Kidney epithelial cell (primary cell): ENCODE measurements around the gene OTUD7B. TPM values are rescaled to one million over a fixed set of nuclear protein-coding genes. Genes with fewer than 3 reads are reported as not detected.
A peak's percentile ranks its signal among the peaks of the same experiment; 100 is the strongest.

Source experiments
- DNase-seq: peaks from one replicate; pipeline ENCODE4 v3.0.0-alpha.2; 2010; ENCODE audit warnings: low read depth
- H3K27me3 ChIP-seq: 2 replicates; pipeline ENCODE4 v1.6.0; 2011; ENCODE audit warnings: low read length; ENCODE audit not compliant: control insufficient read depth, insufficient read depth
- H3K36me3 ChIP-seq: 2 replicates; pipeline ENCODE4 v1.5.1; 2011; ENCODE audit warnings: low read length; ENCODE audit not compliant: control insufficient read depth, insufficient read depth
- H3K4me3 ChIP-seq: 2 replicates; pipeline ENCODE4 v1.5.1; 2011; ENCODE audit warnings: low read depth, mild to moderate bottlenecking, control low read depth, low read length
- total RNA-seq: library from RNA; depleted of rRNA; stranded (reverse); fragments of >200 nt; gene quantifications from 2 replicates; pipeline ENCODE4 v1.2.3, GENCODE V29; 2015
- TF ChIP-seq, protein P1 (sequence below): IDR thresholded peaks from 2 replicates; pipeline ENCODE4 v1.5.1; 2011; ENCODE audit warnings: mild to moderate bottlenecking, moderate library complexity, low read length, control low read depth, inconsistent platforms; ENCODE audit not compliant: insufficient read depth, poor library complexity, severe bottlenecking

Gene OTUD7B
- total RNA-seq, 1 donor from 2014 or later, result 14.7 TPM

DNA sequence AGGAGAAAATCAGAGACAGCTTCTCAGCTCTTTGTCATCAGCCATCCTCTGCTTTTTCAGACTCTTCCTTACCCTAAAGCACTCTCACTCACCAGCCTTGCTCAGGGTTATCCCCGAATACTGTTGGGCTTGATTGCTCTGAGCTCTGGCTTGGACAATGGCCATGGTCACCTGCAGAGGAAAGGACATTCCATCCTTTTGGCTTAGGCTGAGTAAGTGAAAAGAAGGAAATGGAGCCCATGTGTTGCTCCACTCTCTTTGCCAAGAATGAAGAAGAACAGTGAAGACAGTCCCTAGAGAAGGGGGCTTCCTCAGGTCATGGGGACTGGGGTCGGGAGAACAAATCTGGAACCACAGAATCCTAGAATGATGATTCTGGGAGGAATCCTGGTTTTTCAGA lies 76.2 kb downstream of the OTUD7B start:
- Histone ChIP-seq H3K36me3 (peaks cover 1% of the 10 kb centered on the region), H3K27me3 (no peaks in the 10 kb centered on the region), H3K4me3 (no peak overlapping the region)
- DNase-seq, result no peak
- TF ChIP-seq, protein P1, sequence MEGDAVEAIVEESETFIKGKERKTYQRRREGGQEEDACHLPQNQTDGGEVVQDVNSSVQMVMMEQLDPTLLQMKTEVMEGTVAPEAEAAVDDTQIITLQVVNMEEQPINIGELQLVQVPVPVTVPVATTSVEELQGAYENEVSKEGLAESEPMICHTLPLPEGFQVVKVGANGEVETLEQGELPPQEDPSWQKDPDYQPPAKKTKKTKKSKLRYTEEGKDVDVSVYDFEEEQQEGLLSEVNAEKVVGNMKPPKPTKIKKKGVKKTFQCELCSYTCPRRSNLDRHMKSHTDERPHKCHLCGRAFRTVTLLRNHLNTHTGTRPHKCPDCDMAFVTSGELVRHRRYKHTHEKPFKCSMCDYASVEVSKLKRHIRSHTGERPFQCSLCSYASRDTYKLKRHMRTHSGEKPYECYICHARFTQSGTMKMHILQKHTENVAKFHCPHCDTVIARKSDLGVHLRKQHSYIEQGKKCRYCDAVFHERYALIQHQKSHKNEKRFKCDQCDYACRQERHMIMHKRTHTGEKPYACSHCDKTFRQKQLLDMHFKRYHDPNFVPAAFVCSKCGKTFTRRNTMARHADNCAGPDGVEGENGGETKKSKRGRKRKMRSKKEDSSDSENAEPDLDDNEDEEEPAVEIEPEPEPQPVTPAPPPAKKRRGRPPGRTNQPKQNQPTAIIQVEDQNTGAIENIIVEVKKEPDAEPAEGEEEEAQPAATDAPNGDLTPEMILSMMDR, result no peak

DNA sequence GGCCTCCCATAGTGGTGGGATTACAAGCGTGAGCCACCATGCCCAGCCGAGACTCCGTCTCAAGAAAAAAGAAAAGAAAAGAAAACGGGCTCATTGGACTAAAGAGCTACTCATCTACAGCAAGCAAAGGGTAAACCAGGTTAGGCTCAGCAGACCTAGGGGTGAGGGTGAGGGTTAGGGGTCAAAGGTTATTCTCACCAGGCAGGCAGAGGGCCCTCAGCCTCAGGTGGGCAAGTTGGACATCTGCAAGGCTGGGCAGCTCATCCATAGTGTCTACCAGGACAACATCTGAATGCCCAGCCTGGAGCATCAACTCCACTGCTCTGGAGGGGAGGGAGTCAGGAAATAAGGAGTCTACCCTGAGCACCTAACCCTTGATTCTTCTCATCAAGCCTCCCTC lies 77.3 kb downstream of the OTUD7B start:
- H3K4me3 ChIP-seq, result no peak overlapping the region
- TF ChIP-seq, protein P1, result no peak
- DNase-seq, result no peak
- peaks cover 1% of the 10 kb centered on the region for H3K36me3 ChIP-seq
- H3K27me3 ChIP-seq, result no peaks in the 10 kb centered on the region

DNA sequence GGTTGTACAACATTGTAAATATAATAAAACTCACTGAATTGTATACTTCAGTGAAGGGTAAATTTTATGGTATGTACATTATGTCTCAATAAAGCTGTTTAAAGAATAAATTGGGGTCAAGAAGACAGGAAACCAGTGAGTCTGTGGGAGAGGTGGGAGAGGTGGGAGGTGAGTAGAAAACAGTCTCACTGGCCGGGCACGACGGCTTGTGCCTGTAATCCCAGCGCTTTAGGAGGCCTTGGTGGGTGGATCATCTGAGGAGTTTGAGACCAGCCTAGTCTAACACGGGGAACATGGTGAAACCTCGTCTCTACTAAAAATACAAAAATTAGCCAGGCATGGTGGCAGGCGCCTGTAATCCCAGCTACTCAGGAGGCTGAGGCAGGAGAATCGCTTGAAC lies 78.1 kb downstream of the OTUD7B start:
- no peak for DNase-seq
- H3K4me3 ChIP-seq, result no peak overlapping the region
- TF ChIP-seq, protein P1, result no peak
- peaks cover 1% of the 10 kb centered on the region for H3K36me3 ChIP-seq
- no peaks in the 10 kb centered on the region for H3K27me3 ChIP-seq

DNA sequence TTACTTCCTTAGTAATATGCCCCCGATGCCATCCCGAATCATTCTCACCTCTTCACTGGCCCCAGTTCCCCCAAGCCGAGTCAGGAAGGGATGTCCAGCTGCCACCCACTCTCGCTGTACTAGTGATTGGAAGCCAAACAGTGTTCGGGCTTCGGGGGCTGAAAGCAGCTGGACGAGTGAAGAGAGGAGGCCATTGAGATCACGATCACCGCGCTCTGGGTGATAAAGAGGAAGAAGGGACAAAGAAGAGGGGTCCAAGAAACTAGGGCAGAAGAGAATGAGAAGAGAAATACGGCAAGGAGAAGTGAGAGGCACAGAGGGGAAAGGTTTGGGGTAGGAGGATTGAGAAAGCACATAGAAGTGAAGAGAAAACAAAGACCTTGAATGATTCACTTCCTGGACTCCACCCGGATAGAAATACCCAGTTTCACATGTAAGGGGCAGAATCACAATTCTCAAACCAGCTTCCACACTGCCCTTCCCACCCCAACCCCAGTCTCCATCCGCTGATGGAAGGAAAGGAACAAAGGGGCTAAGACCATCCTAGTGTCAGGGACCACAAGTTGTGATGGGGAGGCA lies 79.2 kb downstream of the OTUD7B start:
- TF ChIP-seq, protein P1, result no peak
- Histone ChIP-seq H3K27me3 (no peaks in the 10 kb centered on the region), H3K36me3 (peaks cover 1% of the 10 kb centered on the region), H3K4me3 (no peak overlapping the region)
- no peak for DNase-seq

DNA sequence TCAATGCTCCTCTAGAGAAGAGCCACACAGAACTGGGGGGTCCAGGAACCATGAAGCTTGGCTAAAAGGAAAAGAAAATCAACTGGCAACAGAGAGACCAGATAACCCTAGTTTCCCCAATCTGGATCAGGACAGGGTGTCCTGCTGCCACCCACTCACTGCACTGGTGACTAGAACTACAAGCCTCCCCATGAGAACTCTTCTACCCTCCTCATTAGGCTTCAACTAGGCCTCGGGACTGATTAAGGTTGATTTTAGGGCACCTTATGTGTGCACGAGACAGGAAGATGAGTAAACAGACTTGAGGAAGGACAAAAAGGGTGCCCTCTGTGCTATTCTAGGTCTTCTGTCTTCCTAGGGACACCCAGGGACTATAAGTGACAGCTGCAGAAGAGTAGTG lies 80.7 kb downstream of the OTUD7B start:
- DNase-seq, result no peak
- no peaks in the 10 kb centered on the region for H3K27me3 ChIP-seq
- TF ChIP-seq, protein P1, result no peak
- H3K4me3 ChIP-seq, result no peak overlapping the region
- H3K36me3 ChIP-seq, result peaks cover 1% of the 10 kb centered on the region

DNA sequence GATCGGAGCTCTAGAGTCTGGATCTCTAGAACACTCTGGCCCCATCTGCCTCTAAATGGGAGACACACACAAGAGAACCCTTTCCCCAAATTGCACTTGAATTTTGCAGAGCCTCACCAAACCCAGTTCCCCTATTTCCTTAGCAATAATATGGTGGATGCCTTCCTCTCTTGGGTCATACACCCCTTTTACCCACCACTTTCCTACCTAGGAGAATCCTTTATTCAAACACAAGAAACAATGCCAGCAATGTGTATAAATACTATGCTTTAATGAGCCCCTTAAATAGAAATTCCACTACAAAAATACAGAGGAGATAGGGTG lies 82.2 kb downstream of the OTUD7B start:
- peaks cover under 1% of the 10 kb centered on the region for H3K36me3 ChIP-seq
- no peak for DNase-seq
- no peaks in the 10 kb centered on the region for H3K27me3 ChIP-seq
- peak overlapping the region; percentile 88 for H3K4me3 ChIP-seq
- TF ChIP-seq, protein P1, result no peak
